SU-DHL-6 (cell line): ENCODE measurements around the gene SHOX.
"Not testable (repeated sequence)": the region's sequence is repeated elsewhere in the genome, so short reads cannot be mapped to it uniquely, and the experiment has no call there.

Experiments
- H2AFZ ChIP-seq: fragments of 200-600 bp; sonication (generic); 2 replicates; pipeline ENCODE4 v1.6.1; 2014; ENCODE audit warnings: low read depth, mild to moderate bottlenecking, moderate library complexity, mixed read lengths, antibody characterized with exemption, low read length; ENCODE audit not compliant: severe bottlenecking
- H3F3A ChIP-seq: fragments of 200-600 bp; shearing (Covaris generic); 2 replicates; pipeline ENCODE4 v1.6.0; 2016; ENCODE audit warnings: antibody characterized with exemption, mild to moderate bottlenecking; ENCODE audit not compliant: insufficient read depth
- H3K27ac ChIP-seq: fragments of 200-600 bp; sonication (generic); 2 replicates; pipeline ENCODE4 v1.5.1; 2016; ENCODE audit warnings: low read depth, mild to moderate bottlenecking, low read length, moderate library complexity, mixed read lengths
- H3K27me3 ChIP-seq: fragments of 200-600 bp; sonication (generic), shearing (Covaris generic); 2 replicates; pipeline ENCODE4 v1.6.0; 2014; ENCODE audit warnings: mild to moderate bottlenecking, low read length
- H3K36me3 ChIP-seq: fragments of 200-600 bp; sonication (generic); 2 replicates; pipeline ENCODE4 v1.6.1; 2014; ENCODE audit warnings: mild to moderate bottlenecking, low read length, mixed read lengths
- H3K4me2 ChIP-seq: fragments of 300-600, 200-600 bp; shearing (Covaris generic), sonication (generic); 2 replicates; pipeline ENCODE4 v1.6.0; 2014; ENCODE audit warnings: low read length, low read depth, mild to moderate bottlenecking; ENCODE audit not compliant: poor library complexity, severe bottlenecking
- H3K4me3 ChIP-seq: fragments of 200-600 bp; sonication (generic); 2 replicates; pipeline ENCODE4 v1.5.1; 2014; ENCODE audit warnings: antibody characterized with exemption, low read length, mild to moderate bottlenecking, mixed read lengths; ENCODE audit not compliant: insufficient read depth, poor library complexity, severe bottlenecking
- H3K79me2 ChIP-seq: fragments of 200-600 bp; sonication (generic); 2 replicates; pipeline ENCODE4 v1.6.1; 2014; ENCODE audit warnings: mild to moderate bottlenecking, low read length, moderate library complexity; ENCODE audit not compliant: insufficient read depth
- H3K9ac ChIP-seq: fragments of 200-600 bp; sonication (generic); 2 replicates; pipeline ENCODE4 v1.7.0; 2014; ENCODE audit warnings: mild to moderate bottlenecking, low read length
- H3K9me2 ChIP-seq: fragments of 200-600 bp; sonication (generic); replicated peaks from 2 replicates; pipeline ENCODE4 v1.6.1; 2014; ENCODE audit warnings: low read length; ENCODE audit not compliant: insufficient read depth
- H3K9me3 ChIP-seq: fragments of 200-600 bp; sonication (generic); 2 replicates; pipeline ENCODE4 v1.6.1; 2014; ENCODE audit warnings: low read length, mixed read lengths; ENCODE audit not compliant: insufficient read depth
- H4K20me1 ChIP-seq: fragments of 200-600 bp; sonication (generic); 2 replicates; pipeline ENCODE4 v1.6.1; 2014; ENCODE audit warnings: low read depth, mild to moderate bottlenecking, antibody characterized with exemption, low read length, moderate library complexity, mixed read lengths
- EZH2phosphoT487 ChIP-seq: fragments of 200-600 bp; sonication (generic), shearing (Covaris generic); conservative IDR thresholded peaks from 2 replicates; pipeline ENCODE4 v1.6.1; 2018; ENCODE audit warnings: mild to moderate bottlenecking, antibody characterized with exemption, low read length, moderate library complexity, mixed read lengths
- TF ChIP-seq, protein P1 (sequence below): fragments of 200-600 bp; sonication (generic); IDR thresholded peaks from one replicate; pipeline ENCODE4 v1.5.1; 2017; ENCODE audit warnings: antibody characterized with exemption, mild to moderate bottlenecking, low read length, moderate library complexity; ENCODE audit not compliant: insufficient read depth, poor library complexity, severe bottlenecking

The SHOX gene

DNA sequence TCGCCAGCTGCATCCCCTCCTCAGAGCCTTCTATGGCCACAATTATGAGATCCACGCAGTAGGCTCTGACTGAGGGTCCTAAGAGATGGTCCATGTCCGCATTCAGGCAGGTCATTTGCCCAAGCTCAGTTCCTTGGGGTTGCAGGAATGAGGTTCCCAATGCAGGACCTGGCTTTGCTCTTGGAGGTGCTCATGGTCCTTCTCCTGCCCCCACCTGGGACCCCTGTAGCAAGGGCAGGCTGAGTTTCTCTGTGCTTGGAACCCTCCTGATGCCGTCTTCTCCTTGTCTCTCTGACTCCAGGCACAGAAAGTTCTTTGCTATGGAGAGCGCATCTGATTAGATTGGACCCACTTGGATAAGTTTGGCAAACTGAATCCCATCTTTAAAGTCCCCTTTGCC is 16.5 kb upstream of the SHOX start:
- Histone ChIP-seq H3K36me3 (no peaks in the 10 kb centered on the region), H3K9me3 (no peaks in the 10 kb centered on the region), H3F3A (no peaks in the 10 kb centered on the region), H3K27me3 (no peaks in the 10 kb centered on the region), H4K20me1 (no peaks in the 10 kb centered on the region), H3K79me2 (no peaks in the 10 kb centered on the region), H2AFZ (no peak overlapping the region), H3K9me2 (no peaks in the 10 kb centered on the region), H3K4me3 (no peak overlapping the region), H3K4me2 (no peak overlapping the region), H3K9ac (no peak overlapping the region), H3K27ac (no peak overlapping the region)
- TF ChIP-seq EZH2phosphoT487 = no peak
- TF ChIP-seq, protein P1, sequence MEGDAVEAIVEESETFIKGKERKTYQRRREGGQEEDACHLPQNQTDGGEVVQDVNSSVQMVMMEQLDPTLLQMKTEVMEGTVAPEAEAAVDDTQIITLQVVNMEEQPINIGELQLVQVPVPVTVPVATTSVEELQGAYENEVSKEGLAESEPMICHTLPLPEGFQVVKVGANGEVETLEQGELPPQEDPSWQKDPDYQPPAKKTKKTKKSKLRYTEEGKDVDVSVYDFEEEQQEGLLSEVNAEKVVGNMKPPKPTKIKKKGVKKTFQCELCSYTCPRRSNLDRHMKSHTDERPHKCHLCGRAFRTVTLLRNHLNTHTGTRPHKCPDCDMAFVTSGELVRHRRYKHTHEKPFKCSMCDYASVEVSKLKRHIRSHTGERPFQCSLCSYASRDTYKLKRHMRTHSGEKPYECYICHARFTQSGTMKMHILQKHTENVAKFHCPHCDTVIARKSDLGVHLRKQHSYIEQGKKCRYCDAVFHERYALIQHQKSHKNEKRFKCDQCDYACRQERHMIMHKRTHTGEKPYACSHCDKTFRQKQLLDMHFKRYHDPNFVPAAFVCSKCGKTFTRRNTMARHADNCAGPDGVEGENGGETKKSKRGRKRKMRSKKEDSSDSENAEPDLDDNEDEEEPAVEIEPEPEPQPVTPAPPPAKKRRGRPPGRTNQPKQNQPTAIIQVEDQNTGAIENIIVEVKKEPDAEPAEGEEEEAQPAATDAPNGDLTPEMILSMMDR = no peak

GRCh38 chrX:617401-617800 is 13.2 kb upstream of the SHOX start:
- Histone ChIP-seq H3K9ac (no peak overlapping the region), H3K9me2 (no peaks in the 10 kb centered on the region), H3K9me3 (no peaks in the 10 kb centered on the region), H4K20me1 (no peaks in the 10 kb centered on the region), H3K27me3 (no peaks in the 10 kb centered on the region), H3K4me3 (no peak overlapping the region), H3K79me2 (no peaks in the 10 kb centered on the region), H2AFZ (no peak overlapping the region), H3K27ac (no peak overlapping the region), H3K4me2 (no peak overlapping the region), H3K36me3 (no peaks in the 10 kb centered on the region), H3F3A (no peaks in the 10 kb centered on the region)
- TF ChIP-seq, protein P1 = no peak
- no peak for TF ChIP-seq EZH2phosphoT487

GRCh38 chrX:617891-618290 is 12.7 kb upstream of the SHOX start:
- no peaks in the 10 kb centered on the region for H3K79me2 ChIP-seq
- H3K36me3 ChIP-seq = no peaks in the 10 kb centered on the region
- no peak overlapping the region for H3K27ac ChIP-seq
- no peak for TF ChIP-seq EZH2phosphoT487
- TF ChIP-seq, protein P1 = no peak
- no peak overlapping the region for H3K9ac ChIP-seq
- no peaks in the 10 kb centered on the region for H3K9me2 ChIP-seq
- H3K27me3 ChIP-seq = no peaks in the 10 kb centered on the region
- no peak overlapping the region for H3K4me2 ChIP-seq
- no peaks in the 10 kb centered on the region for H3F3A ChIP-seq
- H4K20me1 ChIP-seq = no peaks in the 10 kb centered on the region
- no peaks in the 10 kb centered on the region for H3K9me3 ChIP-seq
- H3K4me3 ChIP-seq = no peak overlapping the region
- no peak overlapping the region for H2AFZ ChIP-seq

- H3K36me3 ChIP-seq, H3K27me3 ChIP-seq, H2AFZ ChIP-seq, H3K9me2 ChIP-seq, H3K4me2 ChIP-seq, H3K4me3 ChIP-seq, H3K79me2 ChIP-seq, H3K27ac ChIP-seq, H3K9me3 ChIP-seq, H3F3A ChIP-seq, H4K20me1 ChIP-seq, H3K9ac ChIP-seq: not testable (repeated sequence)
Observed at GRCh38 chrX:618304-618703, 12.3 kb upstream of the SHOX start.
